GM21529 (cell line): Measurements from ENCODE around the gene SCRT2.
"Not testable (repeated sequence)": the region's sequence is repeated elsewhere in the genome, so short reads cannot be mapped to it uniquely, and the experiment has no call there.

Experiments
- ATAC-seq: cut with Tn5 transposase; IDR thresholded peaks from one replicate; pipeline ENCODE4 v1.9.1; 2021; ENCODE audit not compliant: unreplicated experiment

Gene SCRT2

GRCh38 chr20:653590-654416, 21.8 kb downstream of the SCRT2 start:
- no peak for ATAC-seq

DNA sequence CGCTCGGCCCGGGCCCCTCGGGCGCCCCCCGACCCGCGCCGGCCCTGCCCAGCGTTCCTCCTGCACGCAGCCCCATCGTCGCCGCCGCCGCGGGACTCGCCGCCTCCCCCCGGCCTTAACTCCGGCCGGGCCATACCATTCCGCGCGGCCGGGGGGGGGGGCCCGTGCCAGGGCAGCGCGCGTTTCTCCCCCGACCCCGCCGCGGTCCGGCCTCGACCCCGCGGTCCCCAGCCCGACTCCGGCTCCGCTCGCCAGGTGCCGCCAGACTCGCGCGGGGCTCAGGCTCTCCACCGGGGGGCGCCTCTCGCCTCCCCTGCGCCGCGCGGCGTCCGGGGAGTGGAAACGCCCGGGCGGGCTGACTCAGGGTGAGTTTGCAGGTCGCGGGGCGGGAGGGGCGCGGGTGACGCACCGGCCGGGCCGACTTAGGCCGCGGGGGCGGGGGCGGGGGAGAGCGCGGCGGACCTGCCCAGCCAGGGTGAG, 22.5 kb downstream of the SCRT2 start, which contains the start of gene SRXN1:
TSS of gene SRXN1 (minus strand) at position 91 of the 480 bp plus-strand sequence. CDS start at position 76, 15 bp downstream.
- ATAC-seq: peak; percentile 84

DNA sequence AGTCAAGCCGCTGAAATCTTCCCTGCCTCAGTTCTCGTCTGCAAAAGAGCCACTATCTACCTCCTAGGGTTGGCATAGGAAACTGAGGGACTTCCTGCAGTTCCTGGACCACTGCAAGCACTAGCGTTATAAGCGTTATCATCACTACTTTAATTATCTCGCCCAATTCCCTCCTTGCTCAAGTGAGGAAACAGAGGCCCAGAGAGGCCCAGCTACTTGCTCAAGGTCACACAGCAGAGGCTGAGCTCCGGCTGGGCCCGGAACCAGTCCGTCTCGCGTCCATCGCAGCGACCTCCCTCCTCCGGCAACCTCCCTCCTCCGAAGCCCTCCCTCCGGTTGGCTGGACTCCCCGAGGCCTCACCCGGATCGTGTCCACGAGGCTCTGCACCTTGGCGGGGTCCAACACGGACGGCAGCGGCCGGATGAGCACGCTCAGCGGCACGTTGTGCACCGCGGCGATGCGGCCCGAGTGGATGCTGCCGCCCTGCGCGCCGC, 22.9 kb downstream of the SCRT2 start:
- no peak for ATAC-seq

- ATAC-seq: no peak
Measured at GRCh38 chr20:651713-652614, 23.6 kb downstream of the SCRT2 start.

DNA sequence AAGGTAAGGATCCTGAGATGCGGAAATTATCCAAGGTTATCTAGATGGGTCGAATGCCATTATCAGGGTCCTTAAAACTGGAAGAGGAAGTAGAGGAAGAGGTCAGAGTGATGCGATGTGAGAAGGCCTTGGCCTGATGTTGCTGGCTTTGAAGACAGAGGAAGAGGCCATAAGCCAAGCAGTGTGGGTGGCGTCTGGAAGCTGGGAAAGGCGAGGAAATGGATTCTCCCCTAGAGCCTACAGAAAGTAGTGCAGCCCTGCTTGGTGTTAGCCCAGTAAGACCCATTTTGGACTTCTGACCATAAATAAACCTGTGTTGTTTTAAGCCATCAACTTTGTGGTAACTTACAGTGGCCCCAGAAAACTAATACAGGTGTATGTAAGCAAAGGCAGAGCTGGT, 24.6 kb downstream of the SCRT2 start:
- ATAC-seq: no peak

GRCh38 chr20:650281-650680, 25.3 kb downstream of the SCRT2 start:
- no peak for ATAC-seq

- no peak for ATAC-seq
Measured at GRCh38 chr20:647479-648019, 28.1 kb downstream of the SCRT2 start.

DNA sequence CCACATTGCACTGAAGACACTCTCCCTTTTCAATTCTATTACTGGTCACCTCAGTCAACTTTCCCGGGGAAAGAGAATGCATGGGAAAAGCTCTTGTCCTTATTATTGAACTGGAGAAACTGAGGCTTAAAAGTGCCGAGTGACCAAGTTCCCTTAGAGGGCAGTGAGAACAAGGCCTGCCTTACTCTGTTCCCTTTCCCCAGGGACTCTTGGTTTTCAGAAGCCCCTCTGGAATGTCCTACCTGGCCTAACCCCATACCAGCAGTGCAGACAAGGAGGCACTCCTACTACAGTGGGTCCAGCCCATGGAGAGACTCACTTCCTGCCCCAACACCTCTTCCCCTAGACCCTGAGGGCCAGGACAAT, 28.8 kb downstream of the SCRT2 start:
- ATAC-seq: no peak

DNA sequence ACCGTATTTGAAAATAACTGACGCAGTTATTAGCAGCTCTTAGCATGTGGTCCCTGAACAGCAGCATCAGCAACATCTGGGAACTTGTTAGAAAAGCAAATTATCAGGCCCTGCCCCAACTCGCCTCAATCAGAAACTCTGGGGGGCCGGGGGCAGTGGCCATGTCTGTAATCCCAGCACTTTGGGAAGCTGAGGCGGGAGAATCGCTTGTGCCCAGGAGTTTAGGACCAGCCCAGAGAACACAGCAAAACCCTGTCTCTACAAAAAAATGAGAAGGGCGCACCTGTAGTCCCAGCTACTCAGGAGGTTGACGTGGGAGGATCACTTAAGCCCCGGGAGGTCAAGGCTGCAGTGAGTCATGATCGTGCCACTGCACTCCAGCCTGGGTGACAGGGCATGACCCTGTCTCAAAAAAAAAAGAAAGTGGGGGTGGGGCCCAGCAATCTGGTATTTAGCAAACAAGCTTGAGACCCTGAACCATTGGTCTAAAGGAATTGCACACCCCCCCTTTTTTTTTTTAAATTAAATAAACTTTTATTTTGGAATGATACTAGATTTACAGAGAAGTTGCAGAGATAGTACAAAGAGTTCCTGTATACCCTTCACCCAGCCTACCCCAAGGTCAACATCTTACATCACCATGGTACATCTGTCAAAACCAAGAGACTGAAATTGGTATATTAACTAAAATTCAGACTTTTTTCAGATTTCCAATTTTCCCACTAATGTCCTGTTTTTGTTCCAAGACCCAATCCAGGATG, 29.3 kb downstream of the SCRT2 start:
- no peak for ATAC-seq

GRCh38 chr20:645318-646106, 30.1 kb downstream of the SCRT2 start:
- ATAC-seq: peak; percentile 89

DNA sequence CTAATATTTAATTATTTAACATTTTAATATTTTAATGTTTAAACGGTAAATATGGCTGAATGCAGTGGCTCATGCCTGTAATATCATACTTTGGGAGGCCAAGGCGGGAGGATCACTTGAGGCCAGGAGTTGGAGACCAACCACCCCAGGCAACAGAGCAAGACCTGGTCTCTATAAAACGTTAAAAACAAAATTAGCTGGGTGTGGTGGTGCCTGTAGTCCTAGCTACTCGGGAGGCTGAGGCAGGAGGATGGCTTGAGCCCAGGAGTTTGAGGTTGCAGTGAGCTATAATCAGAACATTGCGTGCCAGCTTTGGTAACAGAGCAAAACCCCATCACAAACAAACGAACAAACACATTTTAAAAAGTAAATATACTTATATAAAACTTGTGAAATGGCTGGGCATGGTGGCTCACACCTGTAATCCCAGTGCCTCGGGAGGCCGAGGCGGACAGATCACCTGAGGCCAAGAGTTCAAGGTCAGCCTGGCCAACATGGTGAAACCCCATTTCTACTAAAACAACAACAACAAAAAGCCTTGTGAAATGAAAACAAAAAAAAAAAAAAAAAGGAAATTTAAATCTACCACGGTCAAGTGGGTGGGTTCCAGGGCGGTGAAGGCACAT, 30.8 kb downstream of the SCRT2 start:
- no peak for ATAC-seq

DNA sequence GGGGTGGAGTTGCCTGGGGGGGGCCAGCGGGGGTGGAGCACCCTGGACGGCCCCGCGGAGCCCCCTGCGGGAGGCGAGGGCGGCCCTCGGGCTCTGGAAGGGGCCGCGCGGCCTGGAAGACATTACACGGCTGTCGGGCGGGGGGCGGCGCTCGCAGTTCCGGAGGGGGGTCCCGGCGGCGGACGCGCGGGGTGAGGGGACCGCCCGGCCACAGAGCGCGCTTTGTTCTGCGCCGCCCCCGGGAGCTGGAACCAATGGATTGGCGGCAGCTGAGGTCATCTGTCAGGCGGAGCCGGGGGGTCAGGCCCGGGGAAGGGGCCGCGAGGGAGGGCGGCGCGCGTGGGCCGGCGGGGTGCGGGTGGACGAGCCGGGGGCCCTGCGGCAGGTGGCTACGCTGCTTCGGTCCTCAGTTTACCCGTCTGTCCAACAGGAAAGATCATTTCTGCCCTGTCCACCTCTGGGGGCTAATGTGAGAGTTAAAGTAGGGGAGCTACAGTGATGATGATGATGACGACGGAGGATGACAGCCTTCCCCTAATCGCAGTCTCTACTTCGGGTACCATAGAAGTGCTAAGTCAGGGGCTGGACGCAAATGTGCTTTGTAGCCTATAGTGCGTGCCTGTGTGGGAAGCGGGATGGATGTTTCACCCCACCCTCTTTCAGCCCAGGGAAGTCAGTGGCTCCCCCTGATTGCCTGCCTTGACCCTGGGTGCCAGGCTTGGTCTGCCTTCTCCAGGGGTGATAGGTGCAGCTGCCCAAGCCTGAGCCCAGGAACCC, 33.0 kb downstream of the SCRT2 start:
- ATAC-seq: no peak

DNA sequence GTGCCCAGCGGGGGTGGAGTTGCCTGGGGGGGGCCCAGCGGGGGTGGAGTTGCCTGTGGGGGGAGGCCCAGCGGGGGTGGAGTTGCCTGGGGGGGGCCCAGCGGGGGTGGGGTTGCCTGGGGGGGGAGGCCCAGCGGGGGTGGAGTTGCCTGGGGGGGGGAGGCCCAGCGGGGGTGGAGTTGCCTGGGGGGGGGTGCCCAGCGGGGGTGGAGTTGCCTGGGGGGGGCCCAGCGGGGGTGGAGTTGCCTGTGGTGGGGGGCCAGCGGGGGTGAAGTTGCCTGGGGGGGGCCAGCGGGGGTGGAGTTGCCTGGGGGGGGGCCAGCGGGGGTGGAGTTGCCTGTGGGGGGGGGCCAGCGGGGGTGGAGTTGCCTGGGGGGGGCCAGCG, 33.6 kb downstream of the SCRT2 start:
- not testable (repeated sequence) for ATAC-seq

DNA sequence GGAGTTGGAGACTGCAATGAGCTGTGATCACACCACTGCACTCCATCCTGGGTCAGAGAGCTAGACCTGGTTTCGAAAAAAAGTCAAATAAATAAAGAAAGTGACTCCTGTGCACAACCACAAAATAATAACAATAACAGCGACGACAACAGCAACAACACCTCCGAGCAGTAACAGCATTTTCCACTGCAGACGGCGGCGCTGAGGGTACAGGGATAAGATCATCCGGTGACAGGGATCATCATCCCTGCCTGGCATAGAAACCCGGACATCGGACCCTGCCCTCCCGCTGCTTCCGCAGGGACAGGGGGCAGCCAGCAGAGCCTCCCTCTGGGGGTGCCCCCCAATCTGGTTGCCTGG, 34.1 kb downstream of the SCRT2 start:
- no peak for ATAC-seq

- ATAC-seq: no peak
Measured at GRCh38 chr20:640674-641515, 34.7 kb downstream of the SCRT2 start.

DNA sequence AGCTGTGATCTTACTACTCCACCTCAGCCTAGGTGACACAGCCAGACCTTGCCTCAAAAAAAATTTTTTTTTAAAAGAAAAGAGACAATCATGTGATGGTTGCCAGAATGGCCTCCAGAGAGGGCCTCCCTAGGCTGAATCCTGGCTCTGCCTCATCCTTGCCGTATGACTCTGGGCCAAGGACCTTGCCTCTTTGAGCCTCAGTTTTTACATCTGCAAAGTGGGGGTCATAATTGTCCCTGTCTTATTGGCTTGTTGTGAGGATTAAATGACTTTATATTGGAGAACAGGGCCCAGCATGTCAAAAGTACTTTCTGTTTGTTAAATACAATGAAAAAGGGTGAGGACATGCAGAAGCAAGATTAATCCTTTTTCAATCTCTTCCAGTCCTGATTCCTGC, 37.0 kb downstream of the SCRT2 start:
- no peak for ATAC-seq

DNA sequence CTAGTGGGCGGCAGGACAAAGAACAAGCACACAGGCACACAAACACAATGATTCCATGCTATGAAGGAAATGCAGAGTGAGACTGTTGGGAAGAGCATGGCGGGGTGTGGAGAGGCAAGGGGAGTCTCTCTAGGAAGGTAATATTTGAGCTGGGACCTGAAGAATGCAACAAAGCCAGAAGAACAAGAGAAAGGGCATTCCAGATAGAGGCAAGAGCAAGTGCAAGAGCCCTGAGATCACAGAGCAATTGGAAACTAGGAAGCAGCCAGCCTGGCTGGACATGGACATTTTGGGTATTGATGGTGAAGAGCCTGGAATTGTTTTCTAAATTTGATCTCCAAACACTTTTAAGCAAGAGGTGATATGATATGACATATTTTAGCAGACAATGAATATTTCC, 38.0 kb downstream of the SCRT2 start:
- ATAC-seq: no peak

- no peak for ATAC-seq
Measured at GRCh38 chr20:635893-636338, 39.7 kb downstream of the SCRT2 start.
